GM12878 (cell line): ENCODE data around the gene TBC1D8. TPM values are rescaled to one million over a fixed set of nuclear protein-coding genes. Genes with fewer than 3 reads are reported as not detected.

Experiments used
- ATAC-seq: fragments of 200-7000 bp; cut with Tn5 transposase; 3 replicates; pipeline ENCODE4 v1.9.1; 2020; ENCODE audit warnings: mild to moderate bottlenecking, moderate library complexity
- BruUV-seq: library from RNA; stranded (reverse); fragments of 400-500 nt; replicated peaks from 2 replicates; lab custom pipeline; 2021; lab: Mats Ljungman, UMichigan
- CTCF ChIA-PET: fragments of 300-600 bp; sonication (Branson Sonifier 250); formaldehyde crosslinking; extraction: SDS; loops from one replicate; lab custom pipeline; 2021; ENCODE audit warnings: inconsistent platforms; lab: Yijun Ruan, JAX
- POLR2A ChIA-PET: fragments of 350-600 bp; formaldehyde crosslinking; extraction: SDS; loops from one replicate; lab custom pipeline; 2021; ENCODE audit warnings: inconsistent platforms; lab: Charles Lee
- RAD21 ChIA-PET: fragments of 300-600 bp; sonication (Branson Sonifier 250); formaldehyde crosslinking; loops from one replicate; lab custom pipeline; 2023; ENCODE audit warnings: antibody characterized with exemption; ENCODE audit not compliant: unreplicated experiment; lab: Charles Lee
- SMC1A ChIA-PET: fragments of 300-600 bp; sonication (Branson Sonifier 250); formaldehyde crosslinking; loops from one replicate; lab custom pipeline; 2023; ENCODE audit not compliant: unreplicated experiment, uncharacterized antibody; lab: Charles Lee
- DNase-seq: peaks from one replicate; pipeline ENCODE4 v3.0.0-alpha.2; 2011; ENCODE audit warnings: low read depth, low spot score
- FAIRE-seq: peaks from 3 replicates; lab custom pipeline; 2011; peaks lifted over from hg19 to GRCh38; lab: Jason Lieb, UNC
- H2AFZ ChIP-seq: 2 replicates; pipeline ENCODE4 v1.6.0; 2011; ENCODE audit warnings: low read depth, low read length, control low read depth; ENCODE audit not compliant: control insufficient read depth
- H3K27ac ChIP-seq: 2 replicates; pipeline ENCODE4 v1.5.1; 2011; ENCODE audit warnings: control low read depth; ENCODE audit not compliant: control insufficient read depth, insufficient read depth
- H3K27me3 ChIP-seq, 2 experiments: replicated peaks in 1 of 2; 2 replicates each; pipeline versions ENCODE4 v1.6.0 to v1.6.1; 2011; ENCODE audit warnings: low read length in 1 of 2; ENCODE audit not compliant: control insufficient read depth in 2 of 2, insufficient read depth in 2 of 2
- H3K36me3 ChIP-seq, 2 experiments: 2 replicates each; pipeline ENCODE4 v1.5.1; 2011; ENCODE audit warnings: low read length in 1 of 2; ENCODE audit not compliant: control insufficient read depth in 2 of 2, insufficient read depth in 2 of 2
- H3K4me1 ChIP-seq: 2 replicates; pipeline ENCODE4 v1.6.1; 2011; ENCODE audit warnings: mild to moderate bottlenecking, low read length, moderate library complexity, mixed read lengths; ENCODE audit not compliant: control insufficient read depth, insufficient read depth
- H3K4me2 ChIP-seq: 2 replicates; pipeline ENCODE4 v1.6.0; 2011; ENCODE audit warnings: control low read depth; ENCODE audit not compliant: control insufficient read depth, insufficient read depth
- H3K4me3 ChIP-seq: fragments of 200-600 bp; sonication (generic); 2 replicates; pipeline ENCODE4 v1.5.1; 2016
- H3K79me2 ChIP-seq: 2 replicates; pipeline ENCODE4 v1.6.0; 2011; ENCODE audit warnings: low read length; ENCODE audit not compliant: control insufficient read depth, insufficient read depth
- H3K9ac ChIP-seq: 2 replicates; pipeline ENCODE4 v1.8.0; 2011; ENCODE audit warnings: low read length, control low read depth, mixed read lengths; ENCODE audit not compliant: control insufficient read depth, insufficient read depth
- H3K9me3 ChIP-seq: replicated peaks from 3 replicates; pipeline ENCODE4 v1.5.1; 2011; ENCODE audit warnings: mild to moderate bottlenecking, low read length; ENCODE audit not compliant: control insufficient read depth, insufficient read depth
- H4K20me1 ChIP-seq: 2 replicates; pipeline ENCODE4 v1.6.0; 2011; ENCODE audit not compliant: control insufficient read depth, insufficient read depth
- ATF7 ChIP-seq: fragments of 450-650 bp; IDR thresholded peaks from 2 replicates; pipeline ENCODE4 v1.6.1; 2016; ENCODE audit warnings: low read depth, mild to moderate bottlenecking
- BCL11A ChIP-seq: IDR thresholded peaks from 2 replicates; pipeline ENCODE4 v1.6.1; 2011; ENCODE audit warnings: low read depth, low read length
- CBX3 ChIP-seq: fragments of 200-600 bp; sonication (generic); IDR thresholded peaks from 2 replicates; pipeline ENCODE4 v1.6.1; 2016; ENCODE audit warnings: low read depth, borderline replicate concordance
- CHD1 ChIP-seq: IDR thresholded peaks from 2 replicates; pipeline ENCODE4 v1.6.1; 2012; ENCODE audit warnings: low read depth, low read length, improper control_type of control experiment
- CHD4 ChIP-seq: fragments of 200-600 bp; sonication (generic); IDR thresholded peaks from 2 replicates; pipeline ENCODE4 v1.6.1; 2016; ENCODE audit warnings: mild to moderate bottlenecking
- FOXM1 ChIP-seq: IDR thresholded peaks from 2 replicates; pipeline ENCODE4 v1.6.1; 2012; ENCODE audit warnings: low read depth, mild to moderate bottlenecking, inconsistent platforms, low read length, moderate library complexity
- HDAC2 ChIP-seq: fragments of 200-600 bp; sonication (generic); IDR thresholded peaks from 2 replicates; pipeline ENCODE4 v1.6.1; 2017
- KLF5 ChIP-seq: fragments of 450-650 bp; IDR thresholded peaks from 2 replicates; pipeline ENCODE4 v1.6.1; 2014; ENCODE audit warnings: mild to moderate bottlenecking; ENCODE audit not compliant: partially characterized antibody
- RAD51 ChIP-seq: fragments of 450-650 bp; IDR thresholded peaks from 2 replicates; pipeline ENCODE4 v1.6.1; 2016; ENCODE audit warnings: moderate library complexity, mild to moderate bottlenecking, inconsistent platforms
- RELA ChIP-seq: fragments of 450-650 bp; IDR thresholded peaks from 2 replicates; pipeline ENCODE4 v1.8.0; 2014; ENCODE audit warnings: borderline replicate concordance; ENCODE audit not compliant: partially characterized antibody
- TCF12 ChIP-seq: IDR thresholded peaks from 2 replicates; pipeline ENCODE4 v1.6.1; 2011; ENCODE audit warnings: low read depth, mild to moderate bottlenecking, low read length
- WRNIP1 ChIP-seq: IDR thresholded peaks from 2 replicates; pipeline ENCODE4 v1.6.1; 2011; ENCODE audit warnings: low read depth, low read length, improper control_type of control experiment, borderline replicate concordance
- ZNF274 ChIP-seq: IDR thresholded peaks from one replicate; pipeline ENCODE4 v1.8.0; 2011; ENCODE audit not compliant: insufficient read length, insufficient read depth
- WGBS: methylation state at CpG from one replicate; pipeline ENCODE4 v1.1.6; 2016; ENCODE audit warnings: low lambda C conversion rate; ENCODE audit not compliant: insufficient replicate concordance, insufficient coverage; ENCODE audit errors: missing lambda C conversion rate; 5-methylcytosine and 5-hydroxymethylcytosine counted together
- in situ Hi-C: fragments of 300-500 bp; cut with MboI; formaldehyde crosslinking; loops from 9 replicates; pipeline ENCODE4 v1.14.3; 2018; ENCODE audit warnings: mixed read lengths
- intact Hi-C: fragments of 100-400 bp; cut with micrococcal nuclease; formaldehyde crosslinking; loops from one replicate; pipeline ENCODE4 v1.14.2; 2022; ENCODE audit not compliant: unreplicated experiment
- polyA plus RNA-seq, 11 experiments: library from polyadenylated mRNA; depleted of rRNA in 4 of 11; unstranded in 6 of 11; stranded (reverse) in 5 of 11; fragments of >200 nt; fragmentation: Nextera tagmentation in 4 of 11; fragmentation: Illumina TruSeq in 1 of 11; extraction: Ambion mirVana in 4 of 11; extraction: Trizol in 1 of 11; gene quantifications; 1 replicate in 1 of 11; 2 replicates in 10 of 11; pipeline versions ENCODE4 v1.2.1 to v1.2.3, GENCODE V29; 2011 to 2016; ENCODE audit warnings: inconsistent platforms in 2 of 11, missing spikeins in 2 of 11, low read depth in 1 of 11
- total RNA-seq, 4 experiments: library from RNA; depleted of rRNA in 3 of 4; stranded (reverse); fragments of >200 nt in 3 of 4; fragmentation: Illumina TruSeq in 1 of 4; extraction: Trizol in 1 of 4; gene quantifications; 2 replicates each; pipeline versions ENCODE4 v1.2.1 to v1.2.3, GENCODE V29; 2013 to 2021
- TF ChIP-seq, protein P1 (sequence below): fragments of 450-650 bp; IDR thresholded peaks from 2 replicates; pipeline ENCODE4 v1.6.1; 2017; ENCODE audit warnings: mild to moderate bottlenecking
- TF ChIP-seq, protein P2 (sequence below): IDR thresholded peaks from 2 replicates; pipeline ENCODE4 v1.6.1; 2012; ENCODE audit warnings: low read length, inconsistent platforms

The TBC1D8 gene
- total and polyA plus RNA-seq, 10 of the 15 experiments (the other 5 are each of a cell fraction or from before 2014, with no cell fraction given), result 0.80 to 4.9 (median 4.4) TPM

DNA sequence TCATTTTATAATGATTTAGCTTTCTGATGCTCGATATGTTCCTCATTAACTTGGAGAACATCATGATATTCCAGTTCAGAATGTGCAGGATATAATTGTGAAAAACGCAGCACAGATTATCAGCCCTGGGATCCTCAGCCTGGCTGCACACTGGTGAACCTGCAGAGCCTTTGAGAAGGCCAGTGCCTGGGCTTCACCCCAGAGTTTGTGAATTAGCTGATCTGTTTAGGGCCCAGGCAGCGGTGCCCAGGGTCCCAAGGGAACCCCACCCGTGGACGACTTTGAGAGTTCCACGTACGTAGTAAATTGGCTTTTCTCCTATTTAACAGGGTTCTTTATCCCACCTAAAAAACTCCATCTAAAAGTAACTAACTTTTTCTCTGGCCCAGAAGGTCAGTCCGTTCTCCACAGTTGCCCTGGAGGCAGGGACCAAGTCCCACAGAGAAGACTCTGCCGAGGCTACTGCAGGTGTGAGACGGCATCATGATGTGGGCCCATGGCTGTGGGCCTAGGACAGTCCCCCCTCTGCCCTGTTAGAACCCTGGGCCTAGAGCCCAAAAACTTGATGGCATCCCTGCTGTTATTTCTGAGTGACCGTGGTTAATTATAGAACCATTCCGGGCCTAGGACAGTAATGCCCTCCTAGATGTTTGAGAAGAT lies 188.7 kb downstream of the TBC1D8 start:
- no peak overlapping the region for H3K4me2 ChIP-seq
- BruUV-seq, result no TSS peak
- H4K20me1 ChIP-seq, result no peaks in the 10 kb centered on the region
- DNase-seq (no peak), FAIRE-seq (no peak), ATAC-seq (no peak)
- POLR2A ChIA-PET, result no interaction called here
- H3K36me3 ChIP-seq, result no peaks in the 10 kb centered on the region
- CTCF ChIA-PET, result no interaction called here
- intact Hi-C loops, result no loop called here
- H3K27ac ChIP-seq, result no peak overlapping the region
- no peak overlapping the region for H2AFZ ChIP-seq
- 44% methylated on average over 12 of the region's 12 CpGs for WGBS
- H3K4me3 ChIP-seq, result no peak overlapping the region
- peaks cover 3% of the 10 kb centered on the region in 2 experiments; a peak in 3 of 4 replicates for H3K27me3 ChIP-seq
- no peaks in the 10 kb centered on the region for H3K4me1 ChIP-seq
- no peaks in the 10 kb centered on the region for H3K9me3 ChIP-seq
- in situ Hi-C loops, result no loop called here
- SMC1A ChIA-PET, result no interaction called here
- RAD21 ChIA-PET, result no interaction called here
- no peak for TF ChIP-seq KLF5
- TF ChIP-seq CHD1, result no peak
- no peak for TF ChIP-seq CBX3
- TF ChIP-seq RELA, result no peak
- TF ChIP-seq ZNF274, result no peak
- TF ChIP-seq ATF7, result no peak
- TF ChIP-seq WRNIP1, result no peak
- TF ChIP-seq BCL11A, result no peak
- no peak for TF ChIP-seq FOXM1
- TF ChIP-seq, protein P1, sequence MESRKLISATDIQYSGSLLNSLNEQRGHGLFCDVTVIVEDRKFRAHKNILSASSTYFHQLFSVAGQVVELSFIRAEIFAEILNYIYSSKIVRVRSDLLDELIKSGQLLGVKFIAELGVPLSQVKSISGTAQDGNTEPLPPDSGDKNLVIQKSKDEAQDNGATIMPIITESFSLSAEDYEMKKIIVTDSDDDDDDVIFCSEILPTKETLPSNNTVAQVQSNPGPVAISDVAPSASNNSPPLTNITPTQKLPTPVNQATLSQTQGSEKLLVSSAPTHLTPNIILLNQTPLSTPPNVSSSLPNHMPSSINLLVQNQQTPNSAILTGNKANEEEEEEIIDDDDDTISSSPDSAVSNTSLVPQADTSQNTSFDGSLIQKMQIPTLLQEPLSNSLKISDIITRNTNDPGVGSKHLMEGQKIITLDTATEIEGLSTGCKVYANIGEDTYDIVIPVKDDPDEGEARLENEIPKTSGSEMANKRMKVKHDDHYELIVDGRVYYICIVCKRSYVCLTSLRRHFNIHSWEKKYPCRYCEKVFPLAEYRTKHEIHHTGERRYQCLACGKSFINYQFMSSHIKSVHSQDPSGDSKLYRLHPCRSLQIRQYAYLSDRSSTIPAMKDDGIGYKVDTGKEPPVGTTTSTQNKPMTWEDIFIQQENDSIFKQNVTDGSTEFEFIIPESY, result no peak
- TF ChIP-seq CHD4, result no peak
- TF ChIP-seq HDAC2, result no peak
- TF ChIP-seq, protein P2, sequence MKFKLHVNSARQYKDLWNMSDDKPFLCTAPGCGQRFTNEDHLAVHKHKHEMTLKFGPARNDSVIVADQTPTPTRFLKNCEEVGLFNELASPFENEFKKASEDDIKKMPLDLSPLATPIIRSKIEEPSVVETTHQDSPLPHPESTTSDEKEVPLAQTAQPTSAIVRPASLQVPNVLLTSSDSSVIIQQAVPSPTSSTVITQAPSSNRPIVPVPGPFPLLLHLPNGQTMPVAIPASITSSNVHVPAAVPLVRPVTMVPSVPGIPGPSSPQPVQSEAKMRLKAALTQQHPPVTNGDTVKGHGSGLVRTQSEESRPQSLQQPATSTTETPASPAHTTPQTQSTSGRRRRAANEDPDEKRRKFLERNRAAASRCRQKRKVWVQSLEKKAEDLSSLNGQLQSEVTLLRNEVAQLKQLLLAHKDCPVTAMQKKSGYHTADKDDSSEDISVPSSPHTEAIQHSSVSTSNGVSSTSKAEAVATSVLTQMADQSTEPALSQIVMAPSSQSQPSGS, result no peak
- no peak for TF ChIP-seq TCF12
- no peak for TF ChIP-seq RAD51
- H3K79me2 ChIP-seq, result no peaks in the 10 kb centered on the region
- H3K9ac ChIP-seq, result no peak overlapping the region
